Astrocyte of the cerebellum (primary cell): Measurements from ENCODE around the gene CUEDC1.

Source experiments
- DNase-seq: peaks from one replicate; pipeline ENCODE4 v3.0.0-alpha.2; 2011; ENCODE audit warnings: low read depth
- H3K4me3 ChIP-seq: 2 replicates; pipeline ENCODE4 v1.5.1; 2011; ENCODE audit warnings: mild to moderate bottlenecking, low read depth, low read length, moderate library complexity
- in situ Hi-C: cut with HindIII; loops from 2 replicates; pipeline ENCODE4 v1.10.0; 2017; ENCODE audit warnings: low sequenced_read_pairs
- TF ChIP-seq, protein P1 (sequence below): IDR thresholded peaks from 2 replicates; pipeline ENCODE4 v1.5.1; 2012; ENCODE audit warnings: low read length, low read depth, moderate library complexity, mild to moderate bottlenecking; ENCODE audit errors: missing control alignments

Gene CUEDC1

DNA sequence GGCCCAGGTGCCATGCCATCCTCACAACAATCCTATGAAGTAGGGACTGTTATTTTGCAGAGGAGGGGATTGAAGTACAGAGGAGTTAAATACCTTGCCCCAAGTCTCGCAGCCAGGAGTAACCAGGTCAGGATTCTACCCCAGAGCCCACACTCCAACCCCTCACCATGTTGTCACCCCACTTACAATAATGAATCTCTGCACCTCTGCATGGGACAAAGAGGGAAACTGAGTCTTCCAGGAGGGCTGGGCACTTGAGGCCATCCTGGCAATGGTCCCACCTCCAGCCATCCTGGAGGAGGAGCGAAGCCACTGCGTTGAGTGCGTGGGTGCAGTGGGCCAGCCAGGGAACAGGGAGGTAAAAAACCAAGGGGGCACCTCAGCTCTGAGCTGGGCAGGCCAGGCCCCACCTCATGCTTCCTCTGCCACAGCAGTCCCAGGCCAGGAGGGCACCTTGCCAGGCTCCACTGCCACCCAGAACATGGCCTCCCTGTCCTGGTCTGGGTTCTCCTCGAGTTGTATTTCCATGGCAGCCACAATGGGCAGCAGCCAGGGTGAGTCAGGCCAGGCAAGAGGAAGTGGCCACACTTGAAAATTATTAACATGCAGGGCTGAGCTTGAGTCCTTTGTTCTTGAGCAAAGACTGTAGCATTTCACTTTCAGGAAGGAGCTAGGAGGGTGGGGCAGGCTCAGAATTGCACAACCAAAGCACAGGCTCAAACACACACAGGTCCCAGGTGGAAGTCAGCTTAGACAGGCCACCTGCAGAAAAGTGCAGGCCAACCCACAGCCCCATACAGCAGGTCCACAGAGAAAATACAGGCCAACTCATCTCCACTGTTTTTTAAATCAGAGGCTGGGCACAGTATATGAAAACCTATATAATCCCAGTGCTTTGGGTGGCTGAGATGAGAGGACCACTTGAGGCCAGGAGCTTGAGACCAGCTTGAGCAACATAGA, 52.1 kb downstream of the CUEDC1 start:
- no peak overlapping the region for H3K4me3 ChIP-seq
- TF ChIP-seq, protein P1, sequence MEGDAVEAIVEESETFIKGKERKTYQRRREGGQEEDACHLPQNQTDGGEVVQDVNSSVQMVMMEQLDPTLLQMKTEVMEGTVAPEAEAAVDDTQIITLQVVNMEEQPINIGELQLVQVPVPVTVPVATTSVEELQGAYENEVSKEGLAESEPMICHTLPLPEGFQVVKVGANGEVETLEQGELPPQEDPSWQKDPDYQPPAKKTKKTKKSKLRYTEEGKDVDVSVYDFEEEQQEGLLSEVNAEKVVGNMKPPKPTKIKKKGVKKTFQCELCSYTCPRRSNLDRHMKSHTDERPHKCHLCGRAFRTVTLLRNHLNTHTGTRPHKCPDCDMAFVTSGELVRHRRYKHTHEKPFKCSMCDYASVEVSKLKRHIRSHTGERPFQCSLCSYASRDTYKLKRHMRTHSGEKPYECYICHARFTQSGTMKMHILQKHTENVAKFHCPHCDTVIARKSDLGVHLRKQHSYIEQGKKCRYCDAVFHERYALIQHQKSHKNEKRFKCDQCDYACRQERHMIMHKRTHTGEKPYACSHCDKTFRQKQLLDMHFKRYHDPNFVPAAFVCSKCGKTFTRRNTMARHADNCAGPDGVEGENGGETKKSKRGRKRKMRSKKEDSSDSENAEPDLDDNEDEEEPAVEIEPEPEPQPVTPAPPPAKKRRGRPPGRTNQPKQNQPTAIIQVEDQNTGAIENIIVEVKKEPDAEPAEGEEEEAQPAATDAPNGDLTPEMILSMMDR = no peak
- in situ Hi-C loops = no loop called here
- DNase-seq = peak; percentile 81

DNA sequence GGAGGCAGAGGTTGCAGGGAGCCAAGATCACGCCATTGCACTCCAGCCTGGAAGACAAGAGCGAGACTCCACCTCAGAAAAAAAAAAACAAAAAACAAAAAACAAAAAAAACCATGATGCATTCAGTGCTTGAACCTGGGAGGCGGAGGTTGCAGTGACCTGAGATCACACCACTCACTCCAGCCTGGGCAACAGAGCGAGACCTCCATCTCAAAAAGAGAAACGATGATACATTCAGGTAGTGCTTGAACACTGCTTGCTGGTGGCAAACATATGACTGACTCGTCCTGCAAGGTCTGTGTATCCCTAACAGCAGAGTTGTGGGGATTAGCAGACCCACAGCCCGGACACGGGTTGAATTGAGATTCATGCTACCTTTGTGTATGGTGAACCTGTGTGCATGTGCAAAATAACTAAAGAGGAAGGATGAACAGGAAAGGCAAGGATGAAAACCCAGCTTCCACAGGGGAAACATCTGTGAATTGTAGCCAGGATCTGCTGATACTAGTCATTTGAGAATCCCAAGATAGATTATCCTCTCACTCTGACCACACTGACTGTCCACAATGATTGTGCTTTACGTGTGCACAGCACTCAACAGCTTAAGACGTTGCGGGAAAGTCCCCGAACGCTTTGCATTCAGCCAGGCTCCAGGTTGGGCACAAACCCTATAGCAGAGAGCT, 53.0 kb downstream of the CUEDC1 start:
- in situ Hi-C loops = no loop called here
- no peak overlapping the region for H3K4me3 ChIP-seq
- no peak for DNase-seq
- TF ChIP-seq, protein P1 = no peak

DNA sequence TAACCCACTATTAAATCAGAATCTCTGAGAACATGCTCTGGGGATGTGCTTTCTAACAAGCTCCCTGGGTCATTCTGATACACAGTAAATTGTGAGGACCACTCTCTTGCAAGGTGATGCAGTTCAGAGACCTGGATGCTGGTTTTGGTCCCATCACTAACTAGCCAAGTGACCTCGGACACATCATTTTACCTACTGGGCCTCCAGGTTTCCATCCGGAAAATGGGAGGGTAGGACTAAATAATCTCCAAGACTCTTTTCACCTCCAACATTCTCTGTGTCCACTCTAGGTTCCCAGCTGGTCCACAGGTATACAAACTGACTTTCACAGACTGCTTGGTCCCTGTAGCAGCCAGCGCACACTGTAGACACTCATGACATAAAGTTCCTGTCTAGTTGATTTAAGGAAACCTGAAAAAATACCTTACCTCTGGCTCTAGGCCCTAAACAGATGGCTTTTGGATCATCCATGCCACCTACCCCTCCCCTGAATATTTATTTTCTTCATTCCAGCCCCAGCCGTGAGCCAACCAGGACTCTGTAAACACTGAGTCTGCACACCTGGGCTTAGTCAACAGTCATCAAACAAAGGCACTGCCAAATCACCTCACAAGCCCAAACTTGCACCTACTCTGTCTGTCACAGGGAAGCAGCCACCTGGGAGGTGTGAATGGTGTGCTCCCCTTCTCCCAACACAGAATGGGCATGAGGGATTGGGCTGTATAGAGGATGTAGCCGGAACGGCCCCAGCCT, 54.0 kb downstream of the CUEDC1 start:
- TF ChIP-seq, protein P1 = no peak
- no peak overlapping the region for H3K4me3 ChIP-seq
- in situ Hi-C loops = no loop called here
- DNase-seq = no peak

DNA sequence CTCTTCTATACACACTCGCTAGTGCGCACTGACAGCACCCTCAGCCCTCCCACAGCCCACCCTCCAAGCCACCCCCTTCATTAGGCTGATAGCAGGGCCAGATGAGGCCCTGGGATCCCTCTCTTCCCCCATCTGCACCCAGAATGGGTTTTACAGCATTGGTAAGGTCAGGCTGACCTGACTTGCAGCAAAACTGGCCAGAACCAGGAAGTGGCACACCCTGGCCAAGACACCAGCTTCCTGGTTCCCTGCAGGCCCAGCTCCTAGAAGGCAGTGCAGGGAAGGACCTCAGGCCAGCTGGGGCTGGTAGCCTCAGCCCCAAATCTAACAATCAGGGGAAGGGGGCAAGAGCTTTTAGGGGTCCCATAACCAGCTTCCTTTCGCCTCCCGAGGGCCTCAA, 55.4 kb downstream of the CUEDC1 start:
- H3K4me3 ChIP-seq = no peak overlapping the region
- TF ChIP-seq, protein P1 = no peak
- DNase-seq = no peak
- in situ Hi-C loops = no loop called here

DNA sequence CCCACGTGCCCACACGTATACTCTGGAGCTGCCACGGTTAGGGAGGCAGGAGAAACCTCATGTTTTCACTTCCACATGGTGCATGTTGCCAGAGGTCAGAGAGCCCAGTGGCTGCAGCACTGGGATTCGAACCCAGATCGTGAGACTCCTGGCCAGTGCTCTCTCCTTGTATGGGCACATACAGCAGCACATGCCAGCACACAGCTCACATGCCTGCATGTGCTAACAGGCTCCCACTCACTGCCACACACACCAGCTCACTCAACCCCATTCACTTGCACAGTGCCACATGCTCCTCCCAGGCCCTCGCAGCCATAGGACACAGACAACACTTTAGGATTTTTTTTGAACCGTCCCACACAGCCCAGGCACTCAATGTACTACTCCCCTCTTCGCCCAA, 55.8 kb downstream of the CUEDC1 start:
- DNase-seq = no peak
- H3K4me3 ChIP-seq = no peak overlapping the region
- in situ Hi-C loops = no loop called here
- TF ChIP-seq, protein P1 = no peak

DNA sequence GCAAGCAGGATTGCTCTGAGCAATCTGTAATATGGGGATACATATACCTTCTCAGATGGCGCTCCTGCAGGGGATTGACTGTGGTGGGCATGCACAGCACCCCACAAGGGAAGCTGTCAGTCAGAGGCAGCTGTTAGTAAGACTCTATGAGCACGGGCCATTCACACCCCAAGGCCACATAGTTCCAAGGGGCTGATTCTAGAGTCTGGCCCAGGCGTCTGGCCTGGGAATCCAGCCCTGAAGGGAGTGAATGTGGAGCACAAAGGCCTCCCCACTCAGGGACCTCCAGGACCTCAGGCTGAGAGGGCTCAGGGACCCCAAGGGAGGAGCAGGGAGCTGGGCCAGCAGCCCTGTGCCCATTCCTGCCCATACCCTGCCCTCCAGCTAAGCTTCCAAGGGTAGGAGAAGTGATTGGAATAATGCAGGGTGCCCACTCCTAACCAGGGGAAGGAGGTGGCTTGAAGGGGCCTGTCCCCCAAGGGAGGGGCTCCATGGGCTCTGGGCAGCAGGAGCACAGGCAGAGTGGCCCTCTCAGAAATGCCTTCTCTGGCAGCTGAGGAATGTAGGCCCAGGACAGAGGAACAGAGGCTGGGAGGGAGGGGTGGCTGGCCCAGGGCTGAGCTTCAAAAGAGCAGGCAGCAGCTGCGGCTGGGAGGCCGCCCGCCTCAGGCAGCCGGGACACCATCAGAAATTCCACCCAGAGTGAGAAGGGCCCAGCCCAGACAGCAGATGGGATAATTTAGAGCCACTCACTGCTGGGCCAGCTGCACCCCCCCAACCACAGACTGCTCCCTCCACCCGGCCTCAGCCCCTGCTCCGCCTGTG, 56.5 kb downstream of the CUEDC1 start:
- no peak for DNase-seq
- TF ChIP-seq, protein P1 = no peak
- in situ Hi-C loops = no loop called here
- no peak overlapping the region for H3K4me3 ChIP-seq
